ENCODE results near the gene MAGEF1.

The MAGEF1 gene

GRCh38 chr3:184690192-184690883 is 21.5 kb downstream of the MAGEF1 start:
- DNase-seq (ENCODE audit: low read depth in 2 of 2) = no peak

- no peak for DNase-seq (ENCODE audit: low read depth in 2 of 2)
Observed at GRCh38 chr3:184688882-184689271, 23.0 kb downstream of the MAGEF1 start.

DNA sequence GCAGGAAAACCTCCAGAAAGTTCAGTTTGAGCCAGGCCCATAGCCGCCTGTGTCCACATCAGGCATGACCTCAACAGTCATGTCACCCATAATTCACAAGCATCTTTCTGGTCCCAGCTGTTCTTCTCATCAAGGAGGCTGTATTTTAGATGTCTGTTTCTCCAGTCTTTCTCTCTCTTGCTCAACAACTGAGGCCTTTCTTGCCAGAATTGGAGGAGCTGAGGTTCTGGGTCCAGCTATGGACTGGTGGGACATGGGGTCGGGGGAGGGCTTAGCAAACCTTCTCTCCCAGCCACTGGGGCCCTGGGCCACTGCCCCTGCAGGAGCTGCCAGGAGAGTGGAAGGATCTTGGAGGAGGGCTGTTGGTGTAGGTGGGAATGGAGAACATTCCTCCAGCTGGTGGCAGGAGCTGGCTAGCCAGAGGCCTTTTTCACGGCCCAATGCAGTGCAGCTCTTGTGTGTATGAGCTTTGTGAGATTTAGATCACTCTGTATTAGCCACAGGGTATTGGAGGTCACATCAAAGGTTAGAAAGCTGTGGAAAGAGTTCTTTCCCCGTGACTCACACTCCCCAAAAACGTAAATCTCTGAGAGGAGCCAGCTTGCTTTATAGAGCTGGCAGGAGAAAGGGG is 23.5 kb downstream of the MAGEF1 start:
- DNase-seq (ENCODE audit: low read depth in 2 of 2) = no peak

DNA sequence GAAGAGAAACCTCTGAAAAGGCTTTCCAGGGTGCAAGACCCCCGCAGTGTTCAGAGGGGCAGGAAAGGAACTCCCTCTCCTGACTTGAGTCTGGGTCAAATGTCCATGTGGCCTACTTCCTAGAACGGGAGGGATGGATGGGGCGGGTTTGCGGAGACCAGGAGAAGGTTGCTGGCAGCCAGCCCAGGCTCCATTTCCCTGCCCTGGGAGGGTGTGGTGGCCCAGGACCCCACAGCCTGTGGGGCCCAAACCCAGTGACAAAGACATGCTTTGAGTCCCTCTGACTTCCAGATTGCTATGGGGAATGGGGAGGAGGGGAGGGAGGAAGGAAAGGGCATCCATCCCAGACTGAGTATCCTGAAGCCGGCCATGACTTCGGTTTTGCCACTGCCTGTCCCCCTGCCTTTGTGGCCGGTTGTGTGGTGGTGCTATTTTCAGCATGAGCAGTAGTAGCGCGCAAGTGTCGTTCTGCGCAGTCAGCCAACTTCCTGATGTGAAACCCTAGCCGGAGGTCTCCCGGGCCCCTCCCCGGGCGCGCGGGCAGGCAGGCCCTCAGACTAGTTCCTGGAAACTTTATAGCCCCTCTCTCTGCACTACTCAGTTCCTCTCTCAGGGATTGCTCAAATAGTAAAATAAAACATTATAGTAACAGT is 24.4 kb downstream of the MAGEF1 start:
- DNase-seq (ENCODE audit: low read depth in 2 of 2) = no peak

GRCh38 chr3:184685646-184686045 is 26.2 kb downstream of the MAGEF1 start:
- no peak for DNase-seq (ENCODE audit: low read depth in 2 of 2)

- DNase-seq (ENCODE audit: low read depth in 2 of 2) = no peak
Observed at GRCh38 chr3:184685055-184685454, 26.8 kb downstream of the MAGEF1 start.

- no peak for DNase-seq (ENCODE audit: low read depth in 2 of 2)
Observed at GRCh38 chr3:184683900-184684560, 27.8 kb downstream of the MAGEF1 start.

DNA sequence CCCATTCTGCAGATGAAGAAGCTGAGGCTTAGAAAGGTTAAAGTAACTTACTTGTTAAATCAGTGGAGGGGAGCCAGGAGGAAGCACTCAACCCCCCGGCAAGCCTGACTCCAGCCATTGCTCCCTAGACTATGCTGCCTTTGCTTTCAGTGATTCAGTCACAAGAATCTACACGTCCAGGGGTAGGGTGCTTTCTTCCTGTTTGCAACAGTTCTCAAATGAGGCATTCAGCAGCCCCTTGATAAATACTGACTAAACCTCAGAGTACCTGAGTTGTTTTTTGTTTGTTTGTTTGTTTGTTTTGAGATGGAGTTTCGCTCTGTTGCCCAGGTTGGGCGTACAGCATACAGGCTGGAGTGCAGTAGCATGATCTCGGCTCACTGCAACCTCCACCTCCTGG is 28.6 kb downstream of the MAGEF1 start:
- no peak for DNase-seq (ENCODE audit: low read depth in 2 of 2)

DNA sequence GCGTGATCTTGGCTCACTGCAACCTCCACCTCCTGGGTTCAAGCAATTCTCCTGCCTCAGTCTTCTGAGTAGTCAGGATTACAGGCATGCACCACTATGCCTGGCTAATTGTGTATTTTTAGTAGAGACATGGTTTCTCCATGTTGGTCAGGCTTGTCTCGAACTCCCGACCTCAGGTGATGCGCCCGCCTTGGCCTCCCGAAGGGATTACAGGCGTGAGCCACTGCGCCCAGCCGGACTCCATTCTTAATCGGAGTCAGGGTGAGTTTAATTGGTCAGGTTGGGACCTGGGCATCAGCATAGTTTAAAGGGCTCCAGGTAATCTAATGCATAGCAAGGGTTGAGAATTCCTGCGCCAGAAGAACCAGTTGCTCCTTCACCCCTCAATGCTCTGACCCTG is 29.2 kb downstream of the MAGEF1 start:
- no peak for DNase-seq (ENCODE audit: low read depth in 2 of 2)

- no peak for DNase-seq (ENCODE audit: low read depth in 2 of 2)
Observed at GRCh38 chr3:184680385-184681345, 31.2 kb downstream of the MAGEF1 start.

GRCh38 chr3:184679056-184679816 is 32.6 kb downstream of the MAGEF1 start:
- DNase-seq (ENCODE audit: low read depth in 2 of 2) = no peak

GRCh38 chr3:184678317-184679055 is 33.4 kb downstream of the MAGEF1 start:
- DNase-seq (ENCODE audit: low read depth in 2 of 2) = no peak

GRCh38 chr3:184677344-184678316 is 34.2 kb downstream of the MAGEF1 start:
- DNase-seq (ENCODE audit: low read depth in 2 of 2) = no peak

DNA sequence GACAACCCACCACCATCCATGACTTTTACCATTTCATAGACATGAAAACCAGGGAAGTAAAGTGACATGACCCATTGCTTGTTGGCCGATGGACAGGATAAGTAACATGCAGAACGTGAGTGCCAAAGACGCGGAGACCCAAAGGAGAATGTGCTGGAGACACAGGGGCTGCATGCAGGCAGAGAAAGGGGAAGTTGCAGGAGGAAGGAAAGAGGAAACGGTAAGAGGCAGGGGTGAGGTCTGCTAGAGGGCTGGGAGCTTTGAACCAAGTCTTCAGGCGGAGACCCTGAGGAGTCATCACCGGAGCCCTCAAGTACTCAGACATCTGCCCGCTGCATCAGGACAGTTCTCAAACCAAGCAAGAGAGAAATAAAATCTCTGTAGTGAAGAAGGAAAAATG is 34.9 kb downstream of the MAGEF1 start:
- DNase-seq (ENCODE audit: low read depth in 2 of 2) = no peak

DNA sequence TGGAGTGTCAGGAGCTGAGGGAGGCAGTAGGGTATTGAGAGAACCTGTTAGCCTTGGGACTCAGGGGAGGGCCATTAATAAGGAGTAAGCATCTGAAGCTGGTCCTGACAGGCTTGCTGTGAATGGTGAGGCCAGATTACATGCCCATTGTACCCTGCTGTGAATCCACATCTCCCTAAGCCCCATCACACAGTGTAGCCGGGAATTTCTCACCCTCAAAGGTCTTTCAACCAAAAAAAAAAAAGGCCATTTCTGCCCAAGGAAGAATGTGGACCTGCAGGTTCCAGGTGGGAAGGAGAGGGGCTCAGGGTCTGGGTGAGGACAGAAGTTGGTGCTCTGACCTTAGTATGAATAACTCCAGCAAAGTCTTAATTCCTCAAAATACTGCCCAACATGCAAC is 37.2 kb downstream of the MAGEF1 start:
- no peak for DNase-seq (ENCODE audit: low read depth in 2 of 2)

DNA sequence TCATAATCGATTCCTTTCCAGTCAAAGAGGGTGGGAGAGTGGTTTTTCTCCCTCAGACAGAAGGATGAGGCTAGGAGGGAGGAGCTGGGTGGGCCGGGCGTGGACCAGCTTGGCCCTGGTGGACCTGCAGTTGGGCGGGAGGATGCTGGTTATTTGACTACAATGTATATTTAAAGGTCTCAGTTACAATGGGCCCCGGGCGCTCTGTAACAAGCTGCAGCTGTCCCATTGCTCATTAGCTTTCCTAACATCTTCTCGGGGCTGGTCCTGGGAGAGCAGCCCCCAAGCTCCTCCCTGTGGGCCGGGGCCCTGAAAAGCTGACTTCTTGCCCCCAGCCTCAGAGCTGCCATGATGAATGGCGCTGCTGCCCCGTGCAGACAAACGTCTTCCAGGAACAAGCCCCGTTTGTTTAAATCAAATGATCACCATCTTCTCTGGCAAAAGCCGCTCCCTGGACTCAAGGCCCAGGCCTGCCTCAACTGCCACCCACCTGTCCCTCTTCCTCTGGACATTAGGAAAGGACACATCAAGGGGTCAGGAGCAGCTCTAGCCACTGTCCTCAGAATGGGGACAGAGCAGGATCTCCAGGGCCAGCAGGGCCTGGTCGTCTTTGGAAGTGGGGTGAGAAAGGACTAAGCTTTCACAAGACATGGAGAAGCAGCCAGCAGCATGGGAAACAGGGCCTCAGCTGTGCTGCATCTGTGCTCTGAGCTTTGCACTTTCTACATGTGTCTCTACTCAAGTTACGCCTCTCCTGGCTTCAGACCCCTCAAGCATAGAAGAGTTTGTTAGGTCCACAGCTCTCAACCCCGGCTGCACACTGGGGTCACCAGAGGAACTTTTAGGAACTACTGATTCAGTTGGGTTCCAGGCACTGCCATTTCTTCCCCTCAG is 38.6 kb downstream of the MAGEF1 start:
- DNase-seq (ENCODE audit: low read depth in 2 of 2) = no peak

DNA sequence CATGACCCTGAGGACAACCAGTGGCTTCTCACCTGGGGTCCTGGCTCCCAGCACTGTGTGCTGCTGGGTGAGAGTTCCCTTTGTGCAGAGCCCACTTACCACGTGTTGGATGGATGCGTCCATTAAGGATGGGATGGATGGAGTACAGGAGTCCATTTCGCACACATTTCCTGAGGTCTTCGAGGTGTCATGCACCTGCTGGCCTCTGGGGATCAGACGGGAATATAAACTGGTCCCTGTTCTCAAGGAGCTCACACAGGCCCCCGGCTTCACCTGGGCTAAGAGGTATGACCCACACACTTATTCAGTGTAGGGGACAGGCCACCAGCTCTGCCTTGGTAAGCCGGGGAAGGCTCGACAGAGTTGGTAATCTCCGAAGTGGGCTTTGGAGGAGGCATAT is 39.5 kb downstream of the MAGEF1 start:
- DNase-seq (ENCODE audit: low read depth in 2 of 2) = no peak

DNA sequence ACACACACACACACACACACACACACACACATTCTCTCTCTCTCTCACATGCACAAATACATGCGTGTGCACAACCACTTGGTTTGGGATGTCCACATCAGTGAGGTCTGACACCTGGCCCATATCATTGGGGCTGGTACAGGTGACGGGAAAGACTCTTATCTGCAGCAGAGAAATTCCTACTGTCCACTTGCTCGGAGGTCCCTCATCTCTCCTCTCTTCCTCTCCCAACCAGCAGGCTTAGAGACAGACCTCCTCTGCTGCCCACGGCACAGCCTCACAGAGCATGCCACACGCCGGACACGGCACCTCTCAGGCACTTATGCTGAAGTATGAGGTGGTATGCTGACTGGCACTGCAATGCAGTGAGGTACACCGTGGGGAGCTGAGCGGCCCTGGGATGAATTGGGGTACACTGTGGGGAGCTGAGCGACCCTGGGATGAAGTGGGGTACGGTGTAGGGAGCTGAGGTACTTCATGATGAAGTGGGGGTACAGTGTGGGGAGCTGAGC is 41.7 kb downstream of the MAGEF1 start:
- DNase-seq (ENCODE audit: low read depth in 2 of 2) = no peak

Measured in stimulated activated CD4-positive, alpha-beta T cell treated with anti-CD3 and anti-CD28 coated beads, Interleukin-1b, Interleukin-23, amount 100 ng/mL, for 1 hour (primary cell).